ENCODE data around the gene IQCE.

DNA sequence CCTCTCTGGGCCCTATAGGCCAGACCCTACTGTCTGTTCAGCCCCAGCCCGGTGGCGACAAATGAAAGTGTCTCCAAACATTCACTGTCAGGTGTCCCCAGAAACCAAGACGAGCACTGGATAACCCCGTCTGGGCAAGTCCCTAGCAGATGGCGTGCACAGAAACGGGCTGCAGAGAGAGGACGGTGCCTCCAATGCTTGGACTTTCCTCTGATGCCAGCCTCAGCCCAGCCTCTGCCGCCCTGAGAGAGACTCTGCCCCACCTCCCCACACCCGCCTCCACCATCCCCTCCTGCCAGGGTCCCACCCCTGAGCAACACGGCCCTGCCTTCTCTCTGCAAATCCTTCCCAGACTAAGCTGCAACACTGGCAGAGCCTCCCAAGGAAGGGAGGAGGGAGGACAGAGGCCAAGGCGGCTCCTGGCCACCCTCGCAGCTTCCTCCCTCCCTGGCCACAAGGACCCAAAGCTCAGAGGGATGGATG is 46.6 kb upstream of the IQCE start:
- TF ChIP-seq POLR2AphosphoS5 (IDR thresholded peaks at IDR 0.05; ENCODE audit: low read length) (no peak), RCOR1 (conservative IDR thresholded peaks at IDR 0.05; ENCODE audit: low read depth, low read length) (no peak), SIN3A (IDR thresholded peaks at IDR 0.05; ENCODE audit: low read depth, low read length) (no peak), HDAC6 (IDR thresholded peaks at IDR 0.05; ENCODE audit: unreplicated experiment) (no peak), MYC (IDR thresholded peaks at IDR 0.05; ENCODE audit: insufficient read depth, insufficient read length, insufficient replicate concordance, low read length, severe bottlenecking) (no peak), SP1 (IDR thresholded peaks at IDR 0.05; ENCODE audit: low read depth, low read length) (no peak)
- TF ChIP-seq, protein P1, sequence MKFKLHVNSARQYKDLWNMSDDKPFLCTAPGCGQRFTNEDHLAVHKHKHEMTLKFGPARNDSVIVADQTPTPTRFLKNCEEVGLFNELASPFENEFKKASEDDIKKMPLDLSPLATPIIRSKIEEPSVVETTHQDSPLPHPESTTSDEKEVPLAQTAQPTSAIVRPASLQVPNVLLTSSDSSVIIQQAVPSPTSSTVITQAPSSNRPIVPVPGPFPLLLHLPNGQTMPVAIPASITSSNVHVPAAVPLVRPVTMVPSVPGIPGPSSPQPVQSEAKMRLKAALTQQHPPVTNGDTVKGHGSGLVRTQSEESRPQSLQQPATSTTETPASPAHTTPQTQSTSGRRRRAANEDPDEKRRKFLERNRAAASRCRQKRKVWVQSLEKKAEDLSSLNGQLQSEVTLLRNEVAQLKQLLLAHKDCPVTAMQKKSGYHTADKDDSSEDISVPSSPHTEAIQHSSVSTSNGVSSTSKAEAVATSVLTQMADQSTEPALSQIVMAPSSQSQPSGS (IDR thresholded peaks at IDR 0.05; ENCODE audit: low read length), result no peak
- TF ChIP-seq, protein P2, sequence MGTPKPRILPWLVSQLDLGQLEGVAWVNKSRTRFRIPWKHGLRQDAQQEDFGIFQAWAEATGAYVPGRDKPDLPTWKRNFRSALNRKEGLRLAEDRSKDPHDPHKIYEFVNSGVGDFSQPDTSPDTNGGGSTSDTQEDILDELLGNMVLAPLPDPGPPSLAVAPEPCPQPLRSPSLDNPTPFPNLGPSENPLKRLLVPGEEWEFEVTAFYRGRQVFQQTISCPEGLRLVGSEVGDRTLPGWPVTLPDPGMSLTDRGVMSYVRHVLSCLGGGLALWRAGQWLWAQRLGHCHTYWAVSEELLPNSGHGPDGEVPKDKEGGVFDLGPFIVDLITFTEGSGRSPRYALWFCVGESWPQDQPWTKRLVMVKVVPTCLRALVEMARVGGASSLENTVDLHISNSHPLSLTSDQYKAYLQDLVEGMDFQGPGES (IDR thresholded peaks at IDR 0.05), result no peak
- TF ChIP-seq, protein P3, sequence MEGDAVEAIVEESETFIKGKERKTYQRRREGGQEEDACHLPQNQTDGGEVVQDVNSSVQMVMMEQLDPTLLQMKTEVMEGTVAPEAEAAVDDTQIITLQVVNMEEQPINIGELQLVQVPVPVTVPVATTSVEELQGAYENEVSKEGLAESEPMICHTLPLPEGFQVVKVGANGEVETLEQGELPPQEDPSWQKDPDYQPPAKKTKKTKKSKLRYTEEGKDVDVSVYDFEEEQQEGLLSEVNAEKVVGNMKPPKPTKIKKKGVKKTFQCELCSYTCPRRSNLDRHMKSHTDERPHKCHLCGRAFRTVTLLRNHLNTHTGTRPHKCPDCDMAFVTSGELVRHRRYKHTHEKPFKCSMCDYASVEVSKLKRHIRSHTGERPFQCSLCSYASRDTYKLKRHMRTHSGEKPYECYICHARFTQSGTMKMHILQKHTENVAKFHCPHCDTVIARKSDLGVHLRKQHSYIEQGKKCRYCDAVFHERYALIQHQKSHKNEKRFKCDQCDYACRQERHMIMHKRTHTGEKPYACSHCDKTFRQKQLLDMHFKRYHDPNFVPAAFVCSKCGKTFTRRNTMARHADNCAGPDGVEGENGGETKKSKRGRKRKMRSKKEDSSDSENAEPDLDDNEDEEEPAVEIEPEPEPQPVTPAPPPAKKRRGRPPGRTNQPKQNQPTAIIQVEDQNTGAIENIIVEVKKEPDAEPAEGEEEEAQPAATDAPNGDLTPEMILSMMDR (IDR thresholded peaks at IDR 0.05 in 2 of 3, conservative IDR thresholded peaks at IDR 0.05 in 1 of 3; ENCODE audit: control insufficient read depth in 2 of 3, extremely low read depth in 1 of 3, insufficient read depth in 1 of 3, low read depth in 3 of 3, low read length in 3 of 3), result no peak
- TF ChIP-seq, protein P4, sequence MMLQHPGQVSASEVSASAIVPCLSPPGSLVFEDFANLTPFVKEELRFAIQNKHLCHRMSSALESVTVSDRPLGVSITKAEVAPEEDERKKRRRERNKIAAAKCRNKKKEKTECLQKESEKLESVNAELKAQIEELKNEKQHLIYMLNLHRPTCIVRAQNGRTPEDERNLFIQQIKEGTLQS (IDR thresholded peaks at IDR 0.05; ENCODE audit: borderline replicate concordance, extremely low read depth, low read depth, low read length), result no peak
